Measurements from ENCODE around the gene DYNC1H1.

- TF ChIP-seq, protein P1, sequence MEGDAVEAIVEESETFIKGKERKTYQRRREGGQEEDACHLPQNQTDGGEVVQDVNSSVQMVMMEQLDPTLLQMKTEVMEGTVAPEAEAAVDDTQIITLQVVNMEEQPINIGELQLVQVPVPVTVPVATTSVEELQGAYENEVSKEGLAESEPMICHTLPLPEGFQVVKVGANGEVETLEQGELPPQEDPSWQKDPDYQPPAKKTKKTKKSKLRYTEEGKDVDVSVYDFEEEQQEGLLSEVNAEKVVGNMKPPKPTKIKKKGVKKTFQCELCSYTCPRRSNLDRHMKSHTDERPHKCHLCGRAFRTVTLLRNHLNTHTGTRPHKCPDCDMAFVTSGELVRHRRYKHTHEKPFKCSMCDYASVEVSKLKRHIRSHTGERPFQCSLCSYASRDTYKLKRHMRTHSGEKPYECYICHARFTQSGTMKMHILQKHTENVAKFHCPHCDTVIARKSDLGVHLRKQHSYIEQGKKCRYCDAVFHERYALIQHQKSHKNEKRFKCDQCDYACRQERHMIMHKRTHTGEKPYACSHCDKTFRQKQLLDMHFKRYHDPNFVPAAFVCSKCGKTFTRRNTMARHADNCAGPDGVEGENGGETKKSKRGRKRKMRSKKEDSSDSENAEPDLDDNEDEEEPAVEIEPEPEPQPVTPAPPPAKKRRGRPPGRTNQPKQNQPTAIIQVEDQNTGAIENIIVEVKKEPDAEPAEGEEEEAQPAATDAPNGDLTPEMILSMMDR (conservative IDR thresholded peaks at IDR 0.05; ENCODE audit: low read depth, low read length) = no peak
- TF ChIP-seq EZH2 (IDR thresholded peaks at IDR 0.05; ENCODE audit: borderline replicate concordance, low read depth, low read length, poor library complexity, severe bottlenecking) = no peak
These were observed 92.5 kb downstream of the DYNC1H1 start for GRCh38 chr14:102056694-102057442.
